GM12873 (cell line): Measurements from ENCODE around the gene NLRP1.

Source experiments
- CTCF ChIP-seq: IDR thresholded peaks from 2 replicates; pipeline ENCODE4 v1.5.1; 2012; ENCODE audit warnings: low read depth, mild to moderate bottlenecking, moderate library complexity, low read length, control low read depth; ENCODE audit not compliant: insufficient read depth; ENCODE audit errors: missing control alignments

The NLRP1 gene

GRCh38 chr17:5536866-5537650, 47.3 kb downstream of the NLRP1 start:
- TF ChIP-seq CTCF, result no peak

- no peak for TF ChIP-seq CTCF
Measured at GRCh38 chr17:5535436-5535835, 48.9 kb downstream of the NLRP1 start.

- TF ChIP-seq CTCF, result no peak
Measured at GRCh38 chr17:5533486-5534315, 50.6 kb downstream of the NLRP1 start.

- TF ChIP-seq CTCF, result no peak
Measured at GRCh38 chr17:5532581-5532980, 51.7 kb downstream of the NLRP1 start.

GRCh38 chr17:5531085-5531418, 53.3 kb downstream of the NLRP1 start:
- no peak for TF ChIP-seq CTCF

GRCh38 chr17:5530265-5531084, 53.8 kb downstream of the NLRP1 start:
- TF ChIP-seq CTCF, result no peak
